Measurements from ENCODE around the gene HOXD8.
A peak's percentile ranks its signal among the peaks of the same experiment; 100 is the strongest.

Gene HOXD8

DNA sequence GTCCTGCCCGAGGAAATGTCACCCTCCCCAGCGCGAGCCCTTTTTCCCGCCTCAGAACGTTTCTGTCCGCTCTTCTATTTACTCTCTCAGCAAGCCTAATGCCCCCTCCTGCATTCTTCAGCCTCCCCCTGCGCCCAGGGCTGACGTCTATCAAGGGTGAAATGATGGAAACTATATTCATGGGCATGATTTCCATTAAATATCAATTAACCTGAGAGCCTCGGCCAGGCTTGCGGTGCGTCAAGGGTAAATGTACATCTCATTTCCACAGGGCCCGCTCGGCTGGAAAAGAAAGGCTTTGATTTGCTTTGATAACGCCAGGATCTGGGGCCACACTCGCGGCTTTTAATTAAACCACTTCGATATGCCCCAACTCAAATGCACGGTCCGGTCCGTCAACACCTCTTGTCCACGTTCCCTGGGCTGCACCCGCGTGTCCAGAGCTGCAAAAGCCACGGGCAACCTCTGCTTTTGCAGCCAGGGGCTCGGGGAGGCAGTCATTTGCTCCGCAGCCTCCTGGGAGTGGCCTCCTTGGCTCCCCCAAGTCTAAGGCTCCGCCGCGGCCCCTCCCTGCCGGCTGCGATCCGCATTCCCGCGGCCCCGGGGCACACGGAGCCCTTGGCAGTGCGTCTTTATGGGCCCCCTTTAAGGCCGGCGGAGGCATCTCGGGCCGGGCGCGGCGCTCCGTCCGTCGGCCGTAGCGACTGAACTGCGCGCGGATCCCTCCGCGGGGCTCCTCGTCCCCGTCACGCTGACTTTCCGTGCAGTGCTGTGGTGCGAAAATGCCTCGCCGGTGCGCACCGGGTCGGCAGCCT is at the start of gene HOXD8:
Gene HOXD8, plus strand, starts transcription at position 724 of the 815 bp plus-strand sequence. CDS start 662 bp downstream, outside the sequence.
- DNase-seq (ENCODE audit: insufficient read length, low spot score) (no peak), FAIRE-seq (no peak)
- 0 out of 2 replicates have a peak, but pooled peaks have one; percentile 29 for TF ChIP-seq POLR2A (IDR thresholded peaks at IDR 0.05; ENCODE audit: low read depth, low read length)

DNA sequence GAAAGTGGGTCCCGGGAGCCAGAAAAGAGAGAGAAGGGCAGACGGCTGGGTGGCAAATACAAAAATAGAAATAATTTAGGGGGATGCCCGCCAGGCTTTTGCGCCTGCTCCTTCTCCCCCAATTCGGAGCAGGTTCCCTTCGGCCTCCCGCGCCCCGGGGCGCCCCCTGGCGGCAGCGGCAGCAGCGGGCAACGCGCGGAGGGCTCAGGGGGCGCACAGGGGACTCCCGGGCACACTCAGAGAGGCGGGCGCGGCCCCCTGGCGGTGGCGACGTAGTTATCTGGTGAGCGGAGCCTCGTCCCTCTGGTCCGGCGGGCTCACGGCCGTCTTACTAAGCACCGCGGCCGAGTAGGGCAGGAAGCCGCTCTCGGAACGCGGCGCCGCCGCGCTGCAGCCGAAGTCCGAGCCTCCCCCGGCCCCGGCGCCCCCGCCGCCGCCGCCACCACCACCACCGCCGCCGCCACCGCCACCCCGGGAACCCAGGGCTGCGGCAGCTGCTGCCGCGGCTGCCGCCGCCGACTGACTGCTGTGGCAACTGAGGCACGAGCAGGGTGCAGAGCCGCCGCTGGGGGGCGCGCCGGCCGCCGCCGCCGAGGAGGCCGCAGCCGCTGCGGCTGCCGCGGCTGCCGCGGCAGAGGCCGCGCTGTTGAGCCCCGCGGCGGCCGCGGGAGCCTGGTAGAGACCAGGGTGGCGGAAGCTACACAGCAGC is 49.5 kb upstream of the HOXD8 start:
- no peak for TF ChIP-seq POLR2A (IDR thresholded peaks at IDR 0.05; ENCODE audit: low read depth, low read length)
- no peak for FAIRE-seq
- DNase-seq (ENCODE audit: insufficient read length, low spot score): peak; percentile 90

DNA sequence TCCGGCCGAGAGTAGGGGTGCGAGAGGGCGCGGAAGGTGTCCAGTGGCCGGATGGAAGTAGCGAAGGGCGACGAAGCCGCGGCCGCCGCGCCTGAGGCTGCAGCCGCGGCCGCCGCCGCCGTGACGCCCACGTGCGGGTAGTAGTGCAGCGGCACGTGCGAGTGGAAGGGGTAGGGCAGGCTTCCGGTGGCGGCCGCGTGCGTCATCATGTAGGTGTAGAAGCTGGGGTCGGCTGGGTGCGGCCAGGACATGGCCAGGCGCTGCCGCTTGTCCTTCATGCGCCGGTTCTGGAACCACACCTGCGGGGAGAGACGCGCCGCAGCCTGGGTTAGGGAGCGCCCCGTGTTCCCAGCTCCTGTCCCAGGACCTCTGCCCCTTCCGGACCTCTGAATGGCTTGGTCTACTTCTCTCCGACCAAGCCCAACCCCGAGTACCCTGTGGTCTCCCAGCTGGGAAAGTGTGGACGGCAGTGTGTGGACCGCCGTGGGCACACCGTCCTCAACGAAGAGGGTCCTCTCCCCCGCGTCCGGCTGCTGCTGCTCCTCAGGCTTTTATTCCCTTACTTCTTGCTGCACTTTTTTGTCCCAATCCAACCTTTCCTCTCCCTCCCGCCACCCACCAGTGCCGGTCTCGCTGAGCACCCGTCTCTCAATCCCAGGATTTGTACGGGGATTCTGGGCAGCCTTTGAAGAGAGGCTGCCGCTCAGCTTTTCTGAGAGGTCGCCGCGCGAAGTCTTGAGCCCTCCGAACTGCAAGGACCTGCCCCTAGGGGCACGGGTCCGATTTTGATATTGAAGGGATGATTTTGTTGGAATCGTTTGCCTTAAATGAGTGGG is 48.7 kb upstream of the HOXD8 start:
- FAIRE-seq (no peak), DNase-seq (ENCODE audit: insufficient read length, low spot score) (no peak)
- no peak for TF ChIP-seq POLR2A (IDR thresholded peaks at IDR 0.05; ENCODE audit: low read depth, low read length)

DNA sequence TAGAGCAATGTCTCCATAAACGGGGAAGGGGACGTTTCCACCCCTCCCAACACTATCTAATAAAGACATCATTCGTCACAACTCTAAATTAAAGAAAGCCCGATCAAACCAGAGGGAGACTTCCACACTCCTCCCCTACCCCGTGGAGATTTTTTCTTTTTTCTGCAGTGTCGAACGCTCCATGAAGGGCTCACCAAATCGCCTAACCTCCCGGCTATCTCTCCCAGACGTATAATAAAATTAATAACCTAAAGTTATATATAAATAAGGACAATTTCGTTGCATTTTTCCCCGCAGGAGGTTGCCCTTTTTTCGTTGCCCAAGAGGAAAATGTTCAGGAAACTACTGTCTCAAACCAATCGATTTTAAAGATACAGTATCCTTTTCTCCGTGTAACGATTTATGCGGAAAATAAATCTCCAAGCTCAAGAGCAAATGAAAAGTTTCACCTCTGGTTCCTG is 48.1 kb upstream of the HOXD8 start:
- DNase-seq (ENCODE audit: insufficient read length, low spot score): no peak
- FAIRE-seq: no peak
- TF ChIP-seq POLR2A (IDR thresholded peaks at IDR 0.05; ENCODE audit: low read depth, low read length): no peak

DNA sequence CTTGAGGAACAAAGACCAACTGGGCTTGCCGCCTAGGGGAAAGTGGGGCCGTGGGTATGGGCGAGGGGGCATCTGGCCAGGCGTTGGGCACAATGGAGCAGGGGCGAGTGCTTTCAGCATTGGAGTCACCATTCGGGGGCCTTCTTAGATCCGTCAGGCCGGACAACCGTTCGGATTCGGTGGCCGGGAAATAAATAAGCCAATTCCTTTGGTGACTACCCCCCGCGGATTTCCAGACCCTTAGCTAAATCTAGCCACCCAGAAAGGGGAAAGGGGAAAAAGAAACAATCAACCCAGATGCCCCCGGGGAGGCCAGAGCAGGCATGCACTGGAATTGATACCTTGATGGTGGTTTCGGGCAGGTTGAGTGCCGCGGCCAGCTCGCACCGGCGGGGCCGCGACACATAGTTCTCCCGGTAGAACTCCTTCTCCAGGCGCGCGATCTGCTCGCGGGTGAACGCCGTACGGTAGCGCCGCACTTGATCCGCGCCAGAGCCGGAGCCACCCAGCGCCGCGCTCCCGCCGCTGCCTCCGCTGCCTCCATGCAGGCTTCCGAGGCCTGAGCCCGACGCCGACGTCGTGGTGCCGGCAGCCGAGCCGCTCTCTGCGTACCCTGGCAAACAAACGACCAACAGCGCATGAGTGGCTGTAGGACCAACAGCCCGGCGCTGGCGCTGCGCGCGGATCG is 47.5 kb upstream of the HOXD8 start:
- DNase-seq (ENCODE audit: insufficient read length, low spot score): no peak
- no peak for FAIRE-seq
- TF ChIP-seq POLR2A (IDR thresholded peaks at IDR 0.05; ENCODE audit: low read depth, low read length): no peak

DNA sequence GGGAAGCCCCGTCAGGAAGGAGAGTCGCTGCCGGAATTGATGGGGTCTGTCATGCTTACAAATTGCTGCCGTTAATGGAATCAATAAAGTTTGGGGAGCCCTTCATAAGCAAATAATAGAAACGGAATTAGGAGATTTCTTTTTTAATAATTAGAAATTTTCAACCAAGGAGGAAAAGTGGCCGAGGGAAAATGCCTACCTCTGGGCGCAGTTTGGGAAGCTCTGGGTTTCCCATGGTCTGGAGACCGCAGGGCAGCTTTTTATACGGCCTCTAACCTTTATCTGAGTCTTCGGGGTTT is 47.0 kb upstream of the HOXD8 start:
- FAIRE-seq: no peak
- no peak for DNase-seq (ENCODE audit: insufficient read length, low spot score)

DNA sequence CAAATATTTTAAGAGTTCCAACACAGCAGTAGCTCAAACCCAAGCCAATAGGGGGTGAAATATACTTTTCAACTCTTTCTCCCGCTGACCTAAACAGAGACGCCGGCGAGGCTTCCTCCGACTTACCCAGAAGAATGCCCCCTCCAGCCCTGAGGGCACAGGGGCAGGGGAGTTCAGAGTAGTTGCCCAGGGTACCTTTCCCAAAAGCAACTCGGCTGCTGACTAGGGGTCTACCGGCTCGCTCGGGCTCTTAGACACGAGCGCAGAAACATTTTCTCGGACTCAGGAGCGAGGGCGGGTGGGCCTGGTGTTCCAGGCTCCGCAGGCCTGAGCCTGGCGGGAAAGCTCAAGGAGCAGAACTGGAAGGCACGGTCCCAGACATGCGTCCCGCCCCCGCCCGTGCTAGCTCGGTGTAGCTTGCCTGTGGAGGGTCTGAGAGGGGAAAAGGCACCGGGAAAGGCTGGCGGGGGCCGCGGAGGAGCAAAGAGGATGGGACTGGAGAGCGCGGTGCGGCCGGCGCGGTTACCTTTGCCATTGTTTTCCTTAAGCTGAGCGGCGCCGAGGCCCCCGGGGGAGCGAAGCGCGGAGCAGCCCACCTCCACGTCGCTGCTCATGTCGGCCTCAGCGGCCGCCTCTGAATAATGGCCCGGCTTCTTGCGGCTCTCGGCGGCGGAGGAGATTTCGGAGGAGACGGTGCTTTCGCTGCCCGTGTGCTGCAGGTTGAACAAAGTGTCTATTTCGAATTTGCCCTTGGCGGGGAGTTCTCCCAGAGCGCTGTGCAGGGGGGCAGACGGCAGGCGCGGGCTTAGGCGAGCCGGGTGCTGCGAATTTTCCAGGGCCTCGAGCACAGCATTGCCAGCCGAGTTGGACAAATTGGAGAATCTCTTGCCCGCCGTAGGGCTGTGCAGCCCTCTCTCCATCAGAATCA is 46.4 kb upstream of the HOXD8 start:
- FAIRE-seq (no peak), DNase-seq (ENCODE audit: insufficient read length, low spot score) (no peak)
- no peak for TF ChIP-seq POLR2A (IDR thresholded peaks at IDR 0.05; ENCODE audit: low read depth, low read length)

More for the DNA sequence above, 47.0 kb upstream of the HOXD8 start:
- no peak for TF ChIP-seq POLR2A (IDR thresholded peaks at IDR 0.05; ENCODE audit: low read depth, low read length)

DNA sequence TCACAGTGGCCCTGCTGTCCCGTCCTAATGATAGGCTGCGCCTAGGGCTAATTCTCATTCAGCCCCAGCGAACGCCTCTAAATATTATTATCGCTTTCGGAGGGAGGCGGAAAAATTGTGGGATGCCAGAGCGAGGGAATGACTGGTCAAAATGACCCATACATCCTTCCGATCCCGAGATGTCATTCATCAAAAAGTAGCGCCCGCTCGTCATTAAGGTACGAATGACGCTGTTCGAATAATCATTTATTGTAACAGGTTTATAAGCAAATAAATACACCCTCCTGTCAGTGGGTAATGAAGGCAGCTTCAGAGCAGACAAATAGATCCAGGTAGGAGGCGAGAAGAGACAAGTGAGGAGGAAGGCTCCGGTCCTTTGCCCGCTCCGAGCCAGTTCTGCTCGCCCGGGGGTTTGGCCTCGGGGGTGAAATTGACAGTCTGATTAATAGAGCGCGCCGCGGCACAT is 45.7 kb upstream of the HOXD8 start, which contains the start of gene EVX2:
Gene EVX2, minus strand, starts transcription at position 167 of the 466 bp plus-strand sequence. CDS start 186 bp downstream, outside the sequence.
- no peak for DNase-seq (ENCODE audit: insufficient read length, low spot score)
- FAIRE-seq: no peak
- TF ChIP-seq POLR2A (IDR thresholded peaks at IDR 0.05; ENCODE audit: low read depth, low read length): no peak

DNA sequence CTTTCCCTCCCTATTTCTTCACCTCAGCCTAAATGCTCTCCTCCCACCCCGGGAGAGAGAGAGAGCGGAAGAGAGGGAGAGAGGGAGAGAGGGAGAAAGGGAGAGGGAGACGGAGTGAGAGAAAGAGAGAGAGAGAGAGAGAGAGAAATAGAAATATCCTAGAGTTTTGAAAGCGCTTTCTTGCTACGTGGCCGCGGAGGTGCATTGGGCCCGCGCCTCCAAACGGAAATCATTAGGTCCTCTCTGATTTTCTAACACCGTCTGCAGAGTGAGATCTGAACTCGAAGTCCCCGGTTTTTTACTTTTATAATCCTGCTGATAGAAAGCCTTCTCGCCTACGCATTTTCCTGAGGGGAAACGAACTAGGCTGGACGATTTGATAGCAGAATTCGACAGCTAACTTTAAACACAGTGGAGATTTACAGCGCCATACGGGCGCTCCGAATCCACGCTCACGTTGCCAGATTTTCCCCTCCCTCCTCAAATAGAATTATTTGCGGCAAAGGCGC is 44.8 kb upstream of the HOXD8 start:
- TF ChIP-seq POLR2A (IDR thresholded peaks at IDR 0.05; ENCODE audit: low read depth, low read length): no peak
- DNase-seq (ENCODE audit: insufficient read length, low spot score) (no peak), FAIRE-seq (no peak)

DNA sequence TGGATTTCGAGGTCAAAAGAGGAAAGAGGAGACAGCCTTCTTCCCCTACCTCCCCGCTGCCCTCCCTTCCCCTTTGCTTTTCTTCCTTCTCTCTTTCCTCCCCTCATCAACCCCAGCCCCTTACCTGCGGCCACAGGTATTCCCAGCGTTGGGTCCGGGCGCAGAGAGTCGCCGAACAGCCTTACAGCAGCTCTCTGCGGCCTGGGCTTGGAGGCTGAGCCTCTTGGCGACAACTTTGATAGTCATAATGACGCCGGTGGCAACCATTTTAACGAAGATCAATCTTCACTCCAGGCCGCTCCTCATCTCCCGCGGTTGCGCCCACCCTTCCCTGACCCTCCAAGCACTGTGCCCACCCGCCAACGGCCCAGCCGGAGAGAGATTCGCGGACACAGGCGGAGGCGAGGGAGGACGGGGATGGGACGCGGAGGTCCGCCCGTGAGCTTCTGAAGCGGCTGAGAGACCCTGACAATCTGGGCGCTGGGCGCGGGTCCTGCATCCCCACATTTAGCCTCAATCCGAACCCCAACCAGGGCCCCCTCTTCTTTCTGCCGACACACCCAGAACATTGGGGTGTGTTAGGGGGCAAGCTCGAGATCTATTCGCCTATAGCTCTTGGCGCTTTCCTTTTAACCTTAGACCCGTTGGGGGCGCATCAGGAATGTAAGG is 44.3 kb upstream of the HOXD8 start:
- DNase-seq (ENCODE audit: insufficient read length, low spot score) (no peak), FAIRE-seq (no peak)
- no peak for TF ChIP-seq POLR2A (IDR thresholded peaks at IDR 0.05; ENCODE audit: low read depth, low read length)

DNA sequence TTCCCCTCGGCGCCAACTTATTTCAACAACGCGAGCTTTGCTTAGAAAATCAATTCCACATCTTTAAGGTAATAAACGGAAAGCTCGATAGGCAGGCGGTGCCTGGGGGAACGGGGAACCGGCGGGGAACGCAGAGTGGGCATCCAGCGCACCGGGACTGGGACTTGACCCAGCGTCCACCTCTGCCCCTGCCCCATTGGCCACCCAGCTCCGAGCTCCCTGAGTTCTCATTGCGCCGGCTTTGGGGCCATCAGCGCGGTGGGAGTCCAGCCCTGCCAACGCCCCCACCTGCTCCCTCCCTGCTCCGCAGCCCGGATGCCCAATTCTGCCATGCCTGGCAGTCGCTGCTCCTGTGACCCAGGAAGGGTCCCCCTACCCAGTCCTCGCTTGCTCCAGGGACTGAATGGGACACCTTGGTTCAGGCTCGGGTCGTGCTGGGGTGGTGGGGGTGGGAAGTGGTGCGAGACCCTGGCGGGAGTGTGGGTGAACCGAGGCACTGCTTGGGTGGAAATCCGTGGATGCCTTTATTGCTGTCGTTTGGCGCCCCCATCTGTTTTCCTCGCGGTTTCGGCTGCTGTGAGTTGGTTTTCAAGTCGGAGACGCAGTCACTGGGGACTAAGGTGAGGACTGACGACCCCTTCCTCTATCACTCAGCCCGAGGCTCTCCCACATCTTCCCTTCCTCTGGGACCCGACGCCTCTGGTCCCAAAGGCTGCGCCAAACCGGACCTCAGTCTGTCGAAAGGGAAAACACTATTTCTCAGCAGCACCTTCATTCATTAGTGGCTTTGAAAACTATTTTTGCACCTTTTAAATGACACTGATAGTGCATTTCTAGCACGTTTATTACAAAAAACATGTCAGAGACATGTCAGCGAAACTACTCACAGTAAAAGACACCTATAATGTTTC is 43.4 kb upstream of the HOXD8 start:
- DNase-seq (ENCODE audit: insufficient read length, low spot score): no peak
- FAIRE-seq: no peak
- TF ChIP-seq POLR2A (IDR thresholded peaks at IDR 0.05; ENCODE audit: low read depth, low read length): no peak

Measured in H54 (cell line).